PFSK-1 (cell line): Measurements from ENCODE around the gene SCYGR8.

Experiments used
- POLR2AphosphoS5 ChIP-seq: IDR thresholded peaks from 2 replicates; pipeline ENCODE4 v1.6.1; 2012; ENCODE audit warnings: low read depth, mild to moderate bottlenecking, control low read depth, low read length, moderate library complexity
- SIN3A ChIP-seq: IDR thresholded peaks from 2 replicates; pipeline ENCODE4 v1.6.1; 2012; ENCODE audit warnings: mild to moderate bottlenecking, low read length, moderate library complexity, borderline replicate concordance; ENCODE audit not compliant: insufficient read depth
- TAF1 ChIP-seq: IDR thresholded peaks from 2 replicates; pipeline ENCODE4 v1.6.1; 2012; ENCODE audit warnings: low read length, control low read depth, borderline replicate concordance; ENCODE audit not compliant: insufficient read depth
- TF ChIP-seq, protein P1 (sequence below), 2 experiments: IDR thresholded peaks; 2 replicates each; pipeline versions ENCODE4 v1.6.1 to v1.8.0; 2011 to 2012; ENCODE audit warnings: low read depth in 2 of 2, low read length in 2 of 2, control low read depth in 1 of 2, inconsistent platforms in 1 of 2, mild to moderate bottlenecking in 1 of 2, moderate library complexity in 1 of 2; ENCODE audit not compliant: insufficient read depth in 1 of 2

DNA sequence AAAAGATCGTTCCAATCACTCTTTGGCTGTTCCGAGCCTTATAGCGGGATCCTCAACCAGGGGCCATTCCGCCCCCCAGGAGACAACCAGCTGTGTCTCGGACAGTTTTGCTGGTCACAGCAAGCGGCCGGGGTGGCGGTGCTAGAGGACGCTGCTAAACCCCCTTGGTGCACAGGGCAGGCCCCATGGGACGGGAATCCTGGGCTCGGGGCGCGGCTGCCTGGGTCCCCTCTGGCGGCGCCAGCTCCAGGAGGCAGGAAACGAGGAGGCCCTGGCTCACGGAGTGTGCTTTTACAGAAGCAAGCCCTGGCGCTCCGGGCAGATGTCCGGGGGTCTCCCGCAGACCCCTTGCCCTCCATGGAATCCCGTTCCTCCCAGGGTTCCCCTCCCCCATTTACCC, 22.1 kb downstream of the SCYGR8 start:
- TF ChIP-seq, protein P1, sequence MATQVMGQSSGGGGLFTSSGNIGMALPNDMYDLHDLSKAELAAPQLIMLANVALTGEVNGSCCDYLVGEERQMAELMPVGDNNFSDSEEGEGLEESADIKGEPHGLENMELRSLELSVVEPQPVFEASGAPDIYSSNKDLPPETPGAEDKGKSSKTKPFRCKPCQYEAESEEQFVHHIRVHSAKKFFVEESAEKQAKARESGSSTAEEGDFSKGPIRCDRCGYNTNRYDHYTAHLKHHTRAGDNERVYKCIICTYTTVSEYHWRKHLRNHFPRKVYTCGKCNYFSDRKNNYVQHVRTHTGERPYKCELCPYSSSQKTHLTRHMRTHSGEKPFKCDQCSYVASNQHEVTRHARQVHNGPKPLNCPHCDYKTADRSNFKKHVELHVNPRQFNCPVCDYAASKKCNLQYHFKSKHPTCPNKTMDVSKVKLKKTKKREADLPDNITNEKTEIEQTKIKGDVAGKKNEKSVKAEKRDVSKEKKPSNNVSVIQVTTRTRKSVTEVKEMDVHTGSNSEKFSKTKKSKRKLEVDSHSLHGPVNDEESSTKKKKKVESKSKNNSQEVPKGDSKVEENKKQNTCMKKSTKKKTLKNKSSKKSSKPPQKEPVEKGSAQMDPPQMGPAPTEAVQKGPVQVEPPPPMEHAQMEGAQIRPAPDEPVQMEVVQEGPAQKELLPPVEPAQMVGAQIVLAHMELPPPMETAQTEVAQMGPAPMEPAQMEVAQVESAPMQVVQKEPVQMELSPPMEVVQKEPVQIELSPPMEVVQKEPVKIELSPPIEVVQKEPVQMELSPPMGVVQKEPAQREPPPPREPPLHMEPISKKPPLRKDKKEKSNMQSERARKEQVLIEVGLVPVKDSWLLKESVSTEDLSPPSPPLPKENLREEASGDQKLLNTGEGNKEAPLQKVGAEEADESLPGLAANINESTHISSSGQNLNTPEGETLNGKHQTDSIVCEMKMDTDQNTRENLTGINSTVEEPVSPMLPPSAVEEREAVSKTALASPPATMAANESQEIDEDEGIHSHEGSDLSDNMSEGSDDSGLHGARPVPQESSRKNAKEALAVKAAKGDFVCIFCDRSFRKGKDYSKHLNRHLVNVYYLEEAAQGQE (IDR thresholded peaks at IDR 0.05; ENCODE audit: insufficient read depth in 1 of 2, low read depth in 2 of 2, low read length in 2 of 2), result no peak
- TF ChIP-seq TAF1, result no peak
- no peak for TF ChIP-seq SIN3A
- TF ChIP-seq POLR2AphosphoS5, result no peak
